Effector memory CD8-positive, alpha-beta T cell (primary cell): ENCODE data around the gene VPS37C.
A peak's percentile ranks its signal among the peaks of the same experiment; 100 is the strongest.

Experiments
- ATAC-seq: fragments of 150-1000 bp; cut with Tn5 transposase; replicated peaks from 2 replicates; pipeline ENCODE4 v1.10.0; 2021; ENCODE audit warnings: mild to moderate bottlenecking, moderate library complexity
- DNase-seq, 3 experiments: peaks; one replicate each; pipeline ENCODE4 v3.0.0; 2021
- H3K27ac Mint-ChIP-seq, 2 donors: one replicate each; pipeline ENCODE4 v1.8.0; 2022; ENCODE audit warnings: mild to moderate bottlenecking in 2 of 2, mixed read lengths in 2 of 2, moderate library complexity in 2 of 2
- H3K27me3 Mint-ChIP-seq, 2 donors: one replicate each; pipeline ENCODE4 v1.8.0; 2022; ENCODE audit warnings: mixed read lengths in 2 of 2
- H3K36me3 Mint-ChIP-seq: one replicate; pipeline ENCODE4 v1.8.0; 2022; ENCODE audit warnings: mild to moderate bottlenecking, moderate library complexity, mixed read lengths; ENCODE audit not compliant: insufficient read depth
- H3K4me1 Mint-ChIP-seq, 2 donors: one replicate each; pipeline ENCODE4 v1.8.0; 2022; ENCODE audit warnings: low read depth in 2 of 2, mixed read lengths in 2 of 2
- H3K4me3 Mint-ChIP-seq, 2 donors: one replicate each; pipeline ENCODE4 v1.8.0; 2022; ENCODE audit warnings: mild to moderate bottlenecking in 2 of 2, mixed read lengths in 2 of 2, moderate library complexity in 2 of 2
- H3K9me3 Mint-ChIP-seq, 2 donors: one replicate each; pipeline ENCODE4 v1.8.0; 2022; ENCODE audit warnings: mixed read lengths in 2 of 2

Gene VPS37C

DNA sequence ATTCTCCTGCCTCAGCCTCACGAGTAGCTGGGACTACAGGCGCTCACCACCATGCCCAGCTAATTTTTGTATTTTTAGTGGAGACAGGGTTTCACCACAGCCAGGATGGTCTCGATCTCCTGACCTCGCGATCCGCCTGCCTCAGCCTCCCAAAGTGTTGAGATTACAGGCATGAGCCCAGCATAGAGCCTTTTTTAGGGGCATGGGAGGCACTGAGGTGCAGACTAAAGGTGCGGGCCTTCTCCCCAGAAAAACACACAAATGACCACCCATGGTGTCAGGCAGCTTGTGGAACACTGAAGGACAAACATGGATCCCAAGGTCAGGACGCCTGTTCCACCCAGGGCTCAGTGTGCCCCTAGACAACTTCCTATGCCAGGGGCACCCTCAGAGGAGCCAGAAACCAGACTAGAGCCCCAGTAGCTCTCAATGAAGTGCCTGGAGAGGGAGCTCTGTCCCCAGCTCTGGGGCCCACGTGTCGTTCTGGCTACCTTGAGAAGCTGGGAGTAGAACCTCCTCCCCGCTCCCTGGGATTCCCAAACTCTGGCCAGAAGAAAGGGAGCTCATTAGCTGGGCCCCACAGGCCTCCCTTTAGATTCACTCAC lies 80.1 kb downstream of the VPS37C start:
- H3K36me3 Mint-ChIP-seq = peaks cover 6% of the 10 kb centered on the region

DNA sequence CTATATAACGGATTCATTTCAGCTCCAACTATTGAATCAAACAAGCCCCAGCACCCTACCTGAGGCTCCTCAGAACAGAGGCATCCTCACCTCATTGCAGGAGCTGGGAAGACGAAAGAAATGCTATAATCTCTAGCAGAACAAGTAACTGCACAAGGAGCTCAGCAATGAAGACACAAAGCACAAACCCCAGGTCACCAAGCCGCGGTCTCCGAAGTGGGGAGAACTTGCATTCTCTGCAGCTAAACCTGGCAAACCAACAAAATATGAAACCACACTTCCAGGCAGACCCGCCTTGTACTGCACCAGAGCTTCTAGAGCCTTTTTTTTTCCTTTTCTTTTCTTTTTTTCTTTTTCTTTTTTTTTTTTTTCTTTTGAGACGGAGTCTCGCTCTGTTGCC lies 80.7 kb downstream of the VPS37C start:
- H3K9me3 Mint-ChIP-seq = peaks cover 0 to 3% of the 10 kb centered on the region in 2 donors
- peak overlapping the region; percentile 76 to 95 for H3K27ac Mint-ChIP-seq
- peaks cover 6% of the 10 kb centered on the region for H3K36me3 Mint-ChIP-seq
- DNase-seq (no peak), ATAC-seq (no peak)
- peak overlapping the region; percentile 51 to 78 for H3K4me3 Mint-ChIP-seq
- H3K4me1 Mint-ChIP-seq = peaks cover 20 to 35% of the 10 kb centered on the region in 2 donors
- H3K27me3 Mint-ChIP-seq = no peaks in the 10 kb centered on the region

More for the DNA sequence above, 80.1 kb downstream of the VPS37C start:
- H3K4me1 Mint-ChIP-seq = peaks cover 20 to 32% of the 10 kb centered on the region in 2 donors
- peaks cover 0 to 3% of the 10 kb centered on the region in 2 donors for H3K9me3 Mint-ChIP-seq
- peak overlapping the region; percentile 51 to 78 for H3K4me3 Mint-ChIP-seq
- ATAC-seq (no peak), DNase-seq (no peak)
- H3K27me3 Mint-ChIP-seq = no peaks in the 10 kb centered on the region
- peak overlapping the region; percentile 76 to 95 for H3K27ac Mint-ChIP-seq
